Activated T-cell treated with anti-CD3 and anti-CD28 coated beads, Interleukin-2, amount 50 U/mL, for 72 hours (primary cell): ENCODE results near the gene EIF5A. TPM values are rescaled to one million over a fixed set of nuclear protein-coding genes. Genes with fewer than 3 reads are reported as not detected.
A peak's percentile ranks its signal among the peaks of the same experiment; 100 is the strongest.

Experiments
- ATAC-seq, 2 donors: fragments of 150-1000 bp; cut with Tn5 transposase; replicated peaks in 1 of 2; 2 replicates each; pipeline ENCODE4 v1.10.0; 2021; ENCODE audit warnings: moderate library complexity in 2 of 2, mild to moderate bottlenecking in 1 of 2
- DNase-seq, 2 donors: peaks; one replicate each; pipeline ENCODE4 v3.0.0; 2021 to 2022; ENCODE audit warnings: mixed read lengths in 1 of 2
- H3K27ac Mint-ChIP-seq: one replicate; pipeline ENCODE4 v1.8.0; 2022; ENCODE audit warnings: mild to moderate bottlenecking, moderate library complexity, mixed read lengths
- H3K27me3 Mint-ChIP-seq: one replicate; pipeline ENCODE4 v1.8.0; 2022; ENCODE audit warnings: low read depth, mixed read lengths
- H3K36me3 Mint-ChIP-seq, 2 donors: one replicate each; pipeline ENCODE4 v1.8.0; 2022; ENCODE audit warnings: mixed read lengths in 2 of 2, mild to moderate bottlenecking in 1 of 2; ENCODE audit not compliant: insufficient read depth in 2 of 2
- H3K4me1 Mint-ChIP-seq: one replicate; pipeline ENCODE4 v1.8.0; 2022; ENCODE audit warnings: low read depth, mixed read lengths
- H3K4me3 Mint-ChIP-seq, 2 donors: one replicate each; pipeline ENCODE4 v1.8.0; 2022; ENCODE audit warnings: mild to moderate bottlenecking in 2 of 2, mixed read lengths in 2 of 2, moderate library complexity in 2 of 2
- H3K9me3 Mint-ChIP-seq, 2 donors: one replicate each; pipeline ENCODE4 v1.8.0; 2022; ENCODE audit warnings: mixed read lengths in 2 of 2
- total RNA-seq, 2 donors: library from RNA; stranded (reverse); gene quantifications; one replicate each; pipeline ENCODE4 v1.2.3, GENCODE V29; 2022

Gene EIF5A
- total RNA-seq, 2 donors from 2014 or later = 547 to 594 TPM

DNA sequence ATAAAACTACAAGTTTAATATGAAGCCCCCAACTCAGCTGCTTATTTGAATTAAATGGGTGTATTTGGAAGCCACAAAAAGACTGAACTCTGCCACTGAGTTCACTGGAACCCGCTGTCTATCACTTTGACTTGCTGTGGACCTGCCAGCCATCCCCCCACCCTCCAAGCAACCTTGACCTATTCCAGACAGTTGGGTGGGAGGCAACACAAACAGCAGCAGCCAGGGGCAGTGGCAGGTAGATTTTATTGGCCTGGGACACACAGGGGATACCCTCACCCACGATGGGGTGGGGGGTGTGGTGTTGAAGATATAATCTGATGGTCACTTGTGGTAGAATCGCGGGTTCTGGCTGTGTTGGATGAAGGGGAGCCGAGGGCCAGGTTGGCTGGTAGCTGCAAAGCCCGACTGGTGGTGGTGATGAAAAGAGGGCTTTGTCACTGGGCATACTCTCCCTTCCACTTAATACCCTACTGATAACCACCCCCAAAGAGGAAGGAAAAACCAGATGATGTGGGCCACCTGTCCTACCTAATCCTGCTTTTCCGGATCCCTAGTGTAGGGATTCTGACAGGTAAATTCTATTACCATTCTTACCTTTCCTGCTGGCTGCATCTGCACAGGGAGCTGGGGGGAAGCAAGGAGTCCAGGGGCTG, 5.1 kb downstream of the EIF5A start:
- Mint-ChIP-seq H3K36me3 (peaks cover 30 to 41% of the 10 kb centered on the region in 2 donors), H3K4me3 (peak overlapping the region; percentile 8 to 24), H3K9me3 (no peaks in the 10 kb centered on the region), H3K27ac (peak overlapping the region; percentile 18), H3K27me3 (no peaks in the 10 kb centered on the region), H3K4me1 (peaks cover 75% of the 10 kb centered on the region)
- ATAC-seq (no peak), DNase-seq (no peak)

DNA sequence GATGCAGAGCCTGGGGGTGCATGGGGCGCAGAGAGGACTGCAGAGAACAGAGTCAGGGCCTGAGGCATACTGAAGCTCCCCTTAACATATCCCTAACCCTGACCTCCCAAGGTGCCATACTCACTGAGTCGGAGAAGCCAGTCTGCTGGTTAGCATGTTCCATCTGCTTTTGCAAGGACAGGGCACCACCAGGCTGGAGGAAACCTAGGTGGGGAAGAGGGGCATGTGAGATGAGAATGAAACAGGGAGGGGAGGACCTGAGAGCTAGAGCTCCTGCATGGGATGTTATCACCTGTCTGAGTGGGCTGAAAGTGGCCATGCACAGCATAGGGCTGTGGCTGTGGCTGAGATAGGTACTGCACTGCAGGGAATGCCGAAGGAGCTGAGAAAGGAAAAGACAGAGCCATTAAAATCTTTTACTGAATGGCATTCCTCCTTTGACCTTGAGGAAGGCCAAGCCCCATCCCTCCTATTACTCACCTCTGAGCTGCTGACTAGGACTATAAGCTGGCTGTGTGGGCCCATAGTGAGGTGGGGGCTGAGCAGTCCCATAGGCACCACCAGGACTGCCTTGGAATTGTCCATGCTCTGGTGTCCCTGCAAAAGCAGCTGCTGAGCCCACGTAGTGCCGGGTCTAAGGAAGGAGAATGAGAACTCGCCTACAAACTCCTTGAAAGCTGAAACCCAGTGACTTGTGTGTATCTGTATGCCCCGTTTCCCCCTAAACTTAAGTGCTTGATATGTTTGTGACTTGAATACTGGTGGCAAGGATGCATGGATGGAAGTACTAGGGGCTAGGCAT, 5.9 kb downstream of the EIF5A start:
- peaks cover 30 to 40% of the 10 kb centered on the region in 2 donors for H3K36me3 Mint-ChIP-seq
- H3K27me3 Mint-ChIP-seq = no peaks in the 10 kb centered on the region
- H3K27ac Mint-ChIP-seq = peak overlapping the region; percentile 18
- H3K4me3 Mint-ChIP-seq = peak overlapping the region; percentile 7 to 90
- no peak for DNase-seq
- peaks cover 75% of the 10 kb centered on the region for H3K4me1 Mint-ChIP-seq
- ATAC-seq = no peak
- H3K9me3 Mint-ChIP-seq = no peaks in the 10 kb centered on the region

DNA sequence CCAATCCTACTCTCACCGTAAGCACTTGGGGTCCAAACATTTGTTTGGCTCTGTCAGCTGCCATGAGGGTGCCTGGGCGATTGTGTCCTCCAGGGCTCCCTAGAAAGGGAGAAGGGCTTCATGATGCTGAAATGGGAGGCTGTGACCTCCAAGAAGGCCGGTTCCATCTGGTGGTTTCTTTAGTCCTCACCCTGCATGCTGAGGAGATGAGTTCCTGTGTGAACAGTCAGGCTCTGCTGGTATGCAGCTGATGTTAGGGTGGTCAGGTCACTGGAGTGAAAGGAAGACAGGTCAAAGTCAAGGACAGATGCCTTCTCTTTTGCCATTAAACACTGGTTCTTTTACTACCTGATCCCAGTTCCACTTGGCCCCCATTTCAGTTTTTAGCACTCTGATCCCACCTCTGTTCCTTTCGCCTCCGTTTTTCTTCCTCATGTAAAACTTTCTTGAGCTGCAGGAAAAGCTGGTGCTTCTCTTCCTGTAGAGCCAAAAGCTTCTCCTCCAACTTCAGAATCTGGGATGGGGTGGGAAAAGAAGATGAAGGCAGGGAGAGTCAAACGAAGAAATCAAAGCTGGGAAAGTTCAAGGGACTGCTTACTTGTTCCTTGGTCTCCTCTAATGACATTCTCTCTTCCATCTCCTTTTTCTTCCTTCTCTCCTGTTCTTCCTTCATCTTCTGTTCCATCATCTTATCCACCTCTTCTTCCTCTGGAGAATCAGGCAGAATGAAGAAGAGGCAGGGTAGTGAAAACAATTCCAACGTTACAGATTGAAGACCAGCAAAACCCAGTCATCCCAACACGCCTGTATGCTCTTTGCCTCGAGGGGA, 6.7 kb downstream of the EIF5A start:
- Mint-ChIP-seq H3K27me3 (no peaks in the 10 kb centered on the region), H3K4me3 (peak overlapping the region; percentile 90 to 96), H3K27ac (peak overlapping the region; percentile 92), H3K4me1 (peaks cover 70% of the 10 kb centered on the region), H3K36me3 (peaks cover 26 to 33% of the 10 kb centered on the region in 2 donors), H3K9me3 (no peaks in the 10 kb centered on the region)
- no peak for ATAC-seq
- DNase-seq = no peak

DNA sequence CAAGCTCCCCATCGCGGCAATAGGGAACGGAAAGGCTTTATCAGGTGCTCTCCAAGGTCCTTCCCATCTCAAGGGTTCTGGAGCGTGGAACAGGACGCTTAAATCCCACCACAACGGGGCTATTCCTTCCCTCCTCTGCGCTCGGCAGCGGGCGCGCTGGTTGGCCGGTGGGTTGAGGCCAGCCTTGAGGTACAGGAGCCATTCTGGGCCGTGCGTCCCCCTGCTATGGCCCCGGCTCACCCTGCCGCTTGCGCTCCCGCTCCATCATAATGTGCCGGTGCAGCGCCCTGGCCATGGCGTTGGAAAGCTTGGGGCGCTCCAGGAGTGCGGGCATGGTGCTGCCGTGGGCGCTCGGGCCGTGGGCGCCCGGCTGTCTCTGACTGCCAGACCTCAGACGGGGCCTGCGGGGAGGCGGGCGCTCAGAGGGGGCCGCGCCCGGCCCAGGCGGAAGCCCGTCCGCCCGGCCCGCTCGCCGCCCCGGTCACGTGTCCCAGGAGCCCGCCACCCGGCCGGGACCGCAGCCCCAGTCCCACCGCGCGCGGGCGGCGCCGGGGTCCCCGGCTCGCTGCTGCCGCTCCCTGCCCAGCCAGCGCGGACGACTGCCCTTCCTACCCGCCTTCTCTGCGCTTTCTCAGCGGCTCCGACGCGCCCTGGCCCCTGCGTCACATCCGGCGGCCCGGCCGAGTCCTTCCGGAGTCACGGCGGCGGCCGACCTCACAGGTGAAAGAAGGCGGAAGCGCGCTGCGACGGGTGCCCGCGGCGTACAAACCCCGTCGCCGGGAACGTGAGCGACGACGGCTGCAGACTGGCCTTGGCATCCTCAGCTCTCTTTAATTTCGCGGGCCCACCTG, 7.5 kb downstream of the EIF5A start, which contains the start of gene GPS2:
Gene GPS2, minus strand, starts transcription at position 642 of the 851 bp plus-strand sequence. Its CDS starts 308 bp downstream, at position 334.
- peak within 1 kb of the TSS; percentile 93 to 96 for H3K4me3 Mint-ChIP-seq
- H3K27ac Mint-ChIP-seq = peak within 1 kb of the TSS; percentile 92
- no peaks in the 10 kb centered on the region for H3K9me3 Mint-ChIP-seq
- ATAC-seq (peak; percentile 89 to 91), DNase-seq (peak; percentile 94 to 97)
- H3K36me3 Mint-ChIP-seq = peaks cover 22 to 25% of the 10 kb centered on the region in 2 donors
- H3K4me1 Mint-ChIP-seq = peaks cover 62% of the 10 kb centered on the region
- no peaks in the 10 kb centered on the region for H3K27me3 Mint-ChIP-seq

DNA sequence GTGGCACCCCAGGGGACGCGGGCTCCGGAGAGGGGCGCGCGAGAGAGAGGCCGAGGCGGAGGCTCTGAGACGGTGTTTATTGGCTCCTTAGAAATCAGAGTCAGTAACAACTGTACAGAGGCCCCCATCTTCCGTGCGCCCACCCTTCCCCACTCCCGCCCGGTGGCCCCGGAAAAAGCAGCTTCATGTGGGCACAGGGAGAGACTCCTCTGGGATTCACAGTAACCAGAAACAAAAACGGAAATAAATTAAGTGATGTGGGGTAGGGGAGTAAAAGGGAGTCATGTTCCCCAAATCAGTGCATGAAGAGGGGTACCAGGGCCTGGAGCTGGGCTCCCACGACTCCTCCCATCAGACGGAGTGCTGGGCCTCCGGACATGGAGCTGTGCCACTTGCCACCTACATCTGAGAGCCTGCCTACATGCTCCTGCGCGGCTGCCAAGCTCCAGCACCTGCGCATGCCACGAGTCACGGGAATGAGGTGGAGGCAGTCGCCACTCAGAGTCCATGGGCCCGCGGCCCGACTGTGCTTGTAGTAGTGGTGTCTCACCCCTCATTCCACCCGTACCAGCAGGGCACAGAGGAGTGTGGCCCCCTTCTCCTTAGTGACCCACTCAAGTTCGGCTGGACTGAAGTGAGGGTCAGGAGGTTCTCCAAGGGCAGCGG, 8.3 kb downstream of the EIF5A start:
- H3K4me3 Mint-ChIP-seq = peak overlapping the region; percentile 72 to 93
- H3K4me1 Mint-ChIP-seq = peaks cover 54% of the 10 kb centered on the region
- no peaks in the 10 kb centered on the region for H3K27me3 Mint-ChIP-seq
- no peaks in the 10 kb centered on the region for H3K9me3 Mint-ChIP-seq
- ATAC-seq = no peak
- H3K27ac Mint-ChIP-seq = peak overlapping the region; percentile 30
- peaks cover 14 to 17% of the 10 kb centered on the region in 2 donors for H3K36me3 Mint-ChIP-seq
- no peak for DNase-seq

DNA sequence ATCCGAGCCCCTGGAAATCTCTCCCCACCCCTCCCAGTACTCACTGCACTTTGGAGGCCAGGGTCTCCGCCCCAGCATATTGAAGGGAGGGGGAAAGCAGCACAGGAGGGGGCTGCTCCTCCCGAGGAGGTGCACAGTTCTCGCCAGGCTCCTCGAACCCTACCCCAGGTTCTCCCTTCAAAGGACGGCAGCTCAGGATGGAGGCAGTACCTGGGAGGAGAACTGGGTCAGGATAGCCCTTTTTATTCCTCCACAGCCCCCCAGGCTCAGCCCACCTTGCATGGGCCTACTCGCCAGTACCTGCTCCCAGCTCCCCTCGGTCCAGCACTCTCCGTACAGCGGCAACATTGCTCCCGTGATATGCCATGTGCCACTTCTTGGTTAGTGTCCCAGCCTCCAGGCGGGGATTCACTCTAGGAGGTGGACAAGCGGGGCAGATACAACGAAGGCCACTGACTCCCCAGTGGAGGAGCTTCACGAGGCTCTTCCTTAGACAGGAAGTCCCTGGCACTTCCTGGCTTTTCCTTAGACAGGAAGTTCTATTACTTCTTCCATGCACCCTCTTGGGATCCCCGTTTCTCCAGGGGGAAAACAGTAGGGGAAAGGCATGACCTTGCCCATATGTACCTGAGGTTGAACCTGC, 9.9 kb downstream of the EIF5A start:
- peaks cover 38% of the 10 kb centered on the region for H3K4me1 Mint-ChIP-seq
- no peaks in the 10 kb centered on the region for H3K9me3 Mint-ChIP-seq
- H3K27ac Mint-ChIP-seq = no peak overlapping the region
- no peak for ATAC-seq
- H3K4me3 Mint-ChIP-seq = peak overlapping the region in 1 of 2 donors; percentile 49
- H3K36me3 Mint-ChIP-seq = peaks cover 5 to 9% of the 10 kb centered on the region in 2 donors
- DNase-seq = no peak
- H3K27me3 Mint-ChIP-seq = no peaks in the 10 kb centered on the region

DNA sequence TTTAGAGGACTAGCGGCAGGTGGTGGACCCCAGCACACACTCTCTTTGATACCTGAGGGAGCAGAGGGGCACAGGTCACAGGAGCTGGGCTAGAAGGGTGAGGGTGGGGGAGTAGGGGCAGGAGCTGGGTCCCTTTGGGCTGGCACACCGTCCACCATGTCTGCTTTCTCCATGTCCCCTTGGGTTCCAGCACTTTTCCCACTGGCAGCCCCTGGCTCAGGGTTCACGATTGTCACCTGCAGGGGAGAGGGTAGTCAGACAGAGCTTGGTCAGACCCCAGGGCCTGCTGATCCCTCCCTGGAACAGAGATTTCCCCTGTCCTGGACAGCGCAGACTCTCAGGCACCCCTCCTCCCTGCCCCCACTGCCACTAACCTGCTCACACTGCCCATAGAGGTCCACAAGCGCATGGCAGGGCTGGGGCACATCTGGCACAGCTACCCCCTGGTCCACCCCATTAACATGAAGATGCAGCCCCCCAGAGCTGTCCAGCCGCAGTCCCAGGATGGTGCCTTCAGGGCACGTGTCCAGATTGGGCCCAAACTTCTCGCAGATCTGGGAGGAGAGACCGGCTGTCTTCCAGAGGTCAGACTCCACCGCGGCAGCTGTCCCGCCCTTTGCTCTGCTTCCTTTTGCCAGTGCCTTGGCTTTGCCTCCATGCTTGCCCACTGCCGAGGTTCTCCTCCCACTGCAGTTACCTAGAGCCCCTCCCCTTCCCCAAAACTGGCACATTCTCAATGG, 10.9 kb downstream of the EIF5A start:
- peaks cover 3 to 4% of the 10 kb centered on the region in 2 donors for H3K36me3 Mint-ChIP-seq
- peak overlapping the region; percentile 55 for H3K27ac Mint-ChIP-seq
- no peaks in the 10 kb centered on the region for H3K27me3 Mint-ChIP-seq
- DNase-seq (no peak), ATAC-seq (no peak)
- peaks cover 28% of the 10 kb centered on the region for H3K4me1 Mint-ChIP-seq
- no peak overlapping the region for H3K4me3 Mint-ChIP-seq
- H3K9me3 Mint-ChIP-seq = no peaks in the 10 kb centered on the region

DNA sequence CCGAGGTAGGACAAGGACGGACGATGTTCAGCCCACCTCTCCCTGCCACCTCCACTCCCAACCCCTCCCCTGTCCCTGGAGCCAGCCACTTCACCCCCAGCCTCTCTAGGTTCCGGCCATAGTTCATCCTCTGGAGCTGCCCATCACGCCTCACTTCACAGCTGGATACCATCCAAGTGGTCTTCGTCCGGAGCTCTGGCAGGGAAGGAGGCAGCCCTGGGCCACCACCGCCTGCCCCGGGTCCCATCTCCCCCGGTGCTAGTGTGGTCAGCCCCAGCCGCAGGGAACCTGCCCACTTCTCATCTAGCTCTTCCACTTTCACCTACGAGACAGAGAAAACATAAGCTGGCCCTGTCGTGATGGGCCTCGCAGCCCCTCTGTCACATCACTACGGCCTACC, 14.0 kb downstream of the EIF5A start:
- H3K27ac Mint-ChIP-seq = no peak overlapping the region
- no peak for DNase-seq
- peaks cover 2% of the 10 kb centered on the region for H3K4me1 Mint-ChIP-seq
- H3K9me3 Mint-ChIP-seq = no peaks in the 10 kb centered on the region
- no peak overlapping the region for H3K4me3 Mint-ChIP-seq
- peaks cover 2 to 10% of the 10 kb centered on the region in 2 donors for H3K36me3 Mint-ChIP-seq
- H3K27me3 Mint-ChIP-seq = no peaks in the 10 kb centered on the region
- ATAC-seq = no peak

DNA sequence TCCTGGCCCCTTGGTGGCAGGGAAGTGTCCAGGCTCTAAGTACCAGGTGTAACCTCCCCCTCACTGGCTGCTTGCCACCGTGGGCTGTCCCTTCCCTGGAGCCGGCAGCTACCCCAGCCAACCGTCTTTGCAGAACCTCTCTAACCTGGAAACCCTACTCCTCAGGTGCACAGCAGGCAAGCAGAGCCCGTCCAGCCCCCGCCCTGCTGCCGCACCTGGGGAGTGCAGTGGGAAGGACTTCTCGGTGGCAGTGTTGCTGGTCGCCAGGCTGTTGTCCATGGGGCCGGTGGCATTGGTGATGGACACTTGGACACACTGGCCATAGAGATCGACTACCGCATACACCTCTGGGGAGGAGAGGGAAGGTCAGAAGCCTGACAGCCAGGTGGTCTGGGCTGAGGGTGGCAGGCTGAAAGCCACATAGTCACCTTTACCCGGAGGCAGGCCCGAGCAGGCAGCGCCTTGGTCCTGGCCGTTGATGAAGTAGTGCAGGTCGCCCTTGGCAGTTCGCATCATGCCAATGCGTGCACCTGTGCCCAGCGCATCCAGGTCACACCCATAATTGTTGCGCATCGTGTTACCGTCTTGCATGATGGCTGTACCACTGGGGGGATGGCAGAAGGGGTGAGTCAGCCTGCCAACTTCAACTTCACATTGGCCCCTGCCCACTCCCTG, 15.2 kb downstream of the EIF5A start:
- H3K4me1 Mint-ChIP-seq = peaks cover 3% of the 10 kb centered on the region
- ATAC-seq (no peak), DNase-seq (no peak)
- H3K27me3 Mint-ChIP-seq = no peaks in the 10 kb centered on the region
- H3K27ac Mint-ChIP-seq = no peak overlapping the region
- H3K9me3 Mint-ChIP-seq = no peaks in the 10 kb centered on the region
- peaks cover 0 to 9% of the 10 kb centered on the region in 2 donors for H3K36me3 Mint-ChIP-seq
- H3K4me3 Mint-ChIP-seq = no peak overlapping the region

DNA sequence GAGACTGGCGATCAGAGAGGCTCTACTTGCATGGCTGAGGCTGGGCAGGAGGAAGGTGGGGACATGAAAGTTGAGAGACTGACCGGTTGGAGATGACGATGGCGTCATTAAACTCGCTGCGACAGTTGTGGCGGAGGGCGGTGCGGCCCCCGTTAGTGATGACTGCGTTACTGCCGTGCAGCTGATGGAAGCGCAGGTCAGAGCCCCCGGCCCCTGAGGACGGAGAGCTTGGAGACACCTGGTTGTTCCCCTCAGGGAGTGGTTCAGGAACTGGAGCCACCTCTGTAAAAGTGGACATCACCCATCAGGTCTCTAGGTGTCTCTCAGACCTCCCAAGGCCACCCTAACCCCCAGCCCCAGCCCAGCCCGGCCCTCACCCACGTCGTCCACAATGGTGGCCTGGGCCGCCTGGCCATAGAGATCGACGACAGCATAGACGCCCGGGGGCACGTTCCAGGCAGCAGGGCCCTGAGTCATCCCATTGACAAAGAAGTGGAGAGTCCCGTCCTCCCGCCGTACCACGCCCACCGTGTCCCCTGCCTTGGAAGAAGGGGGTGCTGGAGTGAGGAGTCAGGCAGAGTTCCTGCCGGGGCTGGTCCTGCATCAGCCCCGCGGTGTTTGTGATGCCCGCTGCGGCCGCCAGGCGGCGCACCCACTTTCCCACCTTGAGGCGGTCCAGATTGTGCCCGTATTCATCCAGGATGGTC, 16.5 kb downstream of the EIF5A start:
- Mint-ChIP-seq H3K36me3 (peaks cover 0 to 10% of the 10 kb centered on the region in 2 donors), H3K9me3 (no peaks in the 10 kb centered on the region), H3K27me3 (no peaks in the 10 kb centered on the region), H3K4me3 (no peak overlapping the region), H3K27ac (no peak overlapping the region), H3K4me1 (peaks cover 15% of the 10 kb centered on the region)
- ATAC-seq = peak; percentile 40 to 41
- peak; percentile 64 to 77 for DNase-seq
